Fibroblast of skin of right quadriceps (primary cell): ENCODE data around the gene PCIF1.
"Not testable (repeated sequence)": the region's sequence is repeated elsewhere in the genome, so short reads cannot be mapped to it uniquely, and the experiment has no call there.

Experiments
- DNase-seq: peaks from one replicate; pipeline ENCODE4 v3.0.0-alpha.2; 2013

The PCIF1 gene

GRCh38 chr20:45968801-45969711 lies 34.6 kb downstream of the PCIF1 start:
- DNase-seq = peak; percentile 28

- DNase-seq = peak; percentile 51
Measured at GRCh38 chr20:45969712-45970634, 35.5 kb downstream of the PCIF1 start.

DNA sequence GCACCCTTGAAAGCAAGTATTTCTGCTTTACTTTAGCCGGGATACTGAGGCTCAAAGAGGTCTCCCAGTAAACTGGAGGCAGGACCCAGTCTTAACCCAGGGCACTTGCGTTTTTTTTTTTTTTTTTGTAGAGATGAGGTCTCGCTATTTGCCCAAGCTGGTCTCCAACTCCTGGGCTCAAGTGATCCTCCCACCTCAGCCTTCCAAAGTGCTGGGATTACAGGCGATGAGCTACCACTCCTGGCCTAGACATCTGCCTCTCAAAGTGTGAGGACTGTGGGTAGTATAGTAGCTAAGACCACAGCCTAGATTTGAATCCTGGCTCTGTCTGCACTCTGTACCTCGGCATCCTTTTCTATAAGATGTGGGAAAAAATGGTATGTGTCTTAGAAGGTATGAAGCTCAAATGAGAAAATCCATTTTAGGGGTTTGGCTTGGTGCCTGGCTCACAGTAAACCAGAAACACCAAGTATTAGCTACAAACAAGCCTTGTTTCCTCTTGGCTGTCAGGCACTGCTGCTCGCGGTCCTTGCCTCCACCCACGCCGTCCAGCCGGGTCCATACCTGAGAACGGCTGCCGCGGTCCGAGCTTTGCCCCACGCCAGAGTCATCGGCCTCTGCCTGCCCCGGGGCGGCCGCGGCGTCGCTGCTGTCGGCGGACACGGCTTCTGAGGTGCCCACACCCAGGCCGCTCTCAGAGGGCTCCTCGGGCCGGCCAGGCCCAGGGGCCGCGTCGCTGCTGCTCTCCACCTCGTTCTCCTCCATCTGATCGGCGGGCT lies 36.4 kb downstream of the PCIF1 start:
- DNase-seq = no peak

GRCh38 chr20:45971425-45971674 lies 36.9 kb downstream of the PCIF1 start:
- DNase-seq = no peak

- DNase-seq = peak; percentile 97
Measured at GRCh38 chr20:45971675-45972499, 37.4 kb downstream of the PCIF1 start, which contains the start of gene ZNF335. ZNF335 (minus strand) TSS chr20:45972203; CDS start chr20:45971410, 793 bp downstream.

DNA sequence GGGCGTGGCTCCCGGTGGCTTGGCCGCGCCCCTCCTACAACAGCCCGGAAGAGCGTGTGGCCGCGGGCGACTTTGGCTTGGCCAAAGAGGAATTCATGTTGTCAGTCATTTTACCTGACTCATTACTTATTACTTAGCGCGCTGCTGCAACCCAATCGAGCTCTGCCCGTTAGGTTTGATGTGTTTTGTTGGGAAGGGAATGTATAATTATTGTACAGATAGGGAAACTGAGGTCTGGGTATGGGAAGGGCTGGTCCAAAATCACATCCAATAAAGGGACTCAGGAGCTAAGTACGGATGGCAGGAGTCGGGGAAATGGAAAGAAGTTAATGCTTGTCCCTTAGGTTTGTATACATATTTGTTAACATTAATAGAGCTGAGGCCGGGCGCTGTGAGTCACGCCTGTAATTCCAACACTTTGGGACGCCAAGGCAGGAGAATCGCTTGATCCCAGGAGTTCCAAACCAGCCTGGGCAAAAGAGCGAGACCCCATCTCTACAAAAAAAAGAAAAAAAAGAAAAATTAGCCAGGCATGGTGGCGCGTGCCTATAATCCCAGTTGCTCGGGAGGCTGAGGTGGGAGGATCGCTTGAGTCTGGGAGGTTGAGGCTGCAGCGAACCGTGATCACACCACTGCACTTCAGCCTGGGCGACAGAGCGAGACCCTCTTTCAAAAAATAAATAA lies 38.2 kb downstream of the PCIF1 start:
- DNase-seq = no peak

DNA sequence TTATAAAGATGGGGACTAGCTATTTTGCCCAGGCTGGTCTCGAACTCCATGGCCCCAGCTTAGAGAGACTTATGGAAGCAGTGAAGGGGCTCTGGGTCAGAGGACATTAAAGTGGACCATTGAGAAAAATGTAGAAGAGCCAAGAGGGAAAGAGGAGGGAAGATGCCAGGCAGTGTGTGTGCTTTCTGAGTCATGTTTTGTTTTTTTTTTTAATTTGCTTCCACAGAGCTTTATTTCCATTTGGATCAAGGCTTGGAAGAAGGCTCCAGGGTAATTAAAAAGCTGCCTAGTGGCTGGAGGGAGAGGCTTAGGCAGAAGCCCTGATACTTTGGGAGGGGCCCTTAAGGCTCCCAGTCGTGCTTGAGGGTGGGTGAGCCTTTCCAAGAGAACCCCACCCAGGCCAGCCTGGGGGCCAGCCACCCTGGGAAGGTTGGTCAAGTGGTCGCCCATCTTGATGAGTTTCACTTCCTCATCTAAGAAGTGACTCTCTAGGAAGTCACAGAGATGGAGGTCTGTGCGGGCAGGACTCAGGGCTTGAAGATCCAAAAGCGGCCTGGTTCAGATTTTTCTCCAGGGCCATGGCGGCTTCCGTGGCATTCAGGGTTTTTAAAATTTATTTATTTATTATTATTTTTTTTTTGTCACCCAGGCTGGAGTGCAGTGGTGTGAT lies 40.5 kb downstream of the PCIF1 start:
- no peak for DNase-seq

DNA sequence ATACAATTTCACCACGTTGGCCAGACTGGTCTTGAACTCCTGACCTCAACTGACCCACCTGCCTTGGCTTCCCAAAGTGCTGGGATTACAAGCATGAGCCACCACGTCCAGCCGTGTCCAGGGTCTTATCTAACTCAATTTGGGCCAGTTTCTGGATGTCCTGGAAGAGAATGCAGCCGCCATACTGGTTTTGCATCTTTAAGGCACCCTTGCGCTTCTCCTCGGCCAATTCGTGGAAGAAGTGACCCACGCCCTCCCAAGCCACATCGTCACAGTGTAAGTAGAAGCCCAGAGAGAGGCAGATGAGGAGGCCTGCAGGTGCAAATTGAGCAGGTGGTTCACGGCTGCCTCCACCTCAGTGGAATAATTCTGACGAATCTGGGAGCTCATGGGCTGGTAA lies 41.2 kb downstream of the PCIF1 start:
- no peak for DNase-seq

DNA sequence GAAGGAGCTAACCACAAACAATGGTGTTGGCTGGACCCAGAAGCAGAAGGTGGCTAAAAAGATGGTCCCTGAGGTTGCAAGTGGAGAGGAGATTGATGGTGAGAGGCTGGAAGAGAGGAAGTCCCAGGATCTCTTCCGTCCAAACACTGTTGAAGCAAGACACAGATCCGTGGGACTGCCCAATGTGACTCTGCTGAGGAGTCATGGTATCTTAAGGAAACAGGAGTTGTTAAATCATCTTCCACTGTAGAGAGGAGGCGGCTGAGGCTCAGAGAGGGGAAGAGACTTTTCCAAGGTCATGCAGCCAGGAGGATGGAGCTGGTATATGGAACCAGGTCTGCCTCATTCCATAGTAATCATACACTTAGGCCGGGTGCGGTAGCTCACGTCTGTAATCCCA lies 41.6 kb downstream of the PCIF1 start:
- no peak for DNase-seq

- no peak for DNase-seq
Measured at GRCh38 chr20:45981261-45981660, 46.8 kb downstream of the PCIF1 start.

- DNase-seq = no peak
Measured at GRCh38 chr20:45983279-45983743, 48.8 kb downstream of the PCIF1 start.

DNA sequence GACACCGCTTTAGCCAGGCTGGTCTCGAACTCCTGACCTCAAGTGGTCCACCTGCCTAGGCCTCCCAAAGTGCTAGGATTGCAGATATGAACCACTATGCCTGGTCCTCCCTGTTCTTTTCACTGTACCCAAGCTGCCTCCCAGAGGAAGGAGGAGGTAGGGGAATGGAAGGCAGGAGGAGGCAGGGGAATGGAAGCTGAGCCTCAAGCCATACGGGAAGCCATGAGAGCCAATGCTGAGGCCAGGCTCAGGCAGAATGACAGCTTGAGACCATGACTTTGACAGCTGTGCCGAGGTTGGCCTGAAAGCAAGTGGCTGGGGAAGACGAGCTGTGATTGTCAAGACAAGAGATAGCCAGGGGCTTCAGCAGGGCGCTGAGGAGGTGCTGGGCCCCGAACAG lies 51.1 kb downstream of the PCIF1 start:
- no peak for DNase-seq

GRCh38 chr20:45987108-45987780 lies 52.8 kb downstream of the PCIF1 start:
- peak; percentile 33 for DNase-seq

- not testable (repeated sequence) for DNase-seq
Measured at GRCh38 chr20:45988830-45989229, 54.3 kb downstream of the PCIF1 start.

DNA sequence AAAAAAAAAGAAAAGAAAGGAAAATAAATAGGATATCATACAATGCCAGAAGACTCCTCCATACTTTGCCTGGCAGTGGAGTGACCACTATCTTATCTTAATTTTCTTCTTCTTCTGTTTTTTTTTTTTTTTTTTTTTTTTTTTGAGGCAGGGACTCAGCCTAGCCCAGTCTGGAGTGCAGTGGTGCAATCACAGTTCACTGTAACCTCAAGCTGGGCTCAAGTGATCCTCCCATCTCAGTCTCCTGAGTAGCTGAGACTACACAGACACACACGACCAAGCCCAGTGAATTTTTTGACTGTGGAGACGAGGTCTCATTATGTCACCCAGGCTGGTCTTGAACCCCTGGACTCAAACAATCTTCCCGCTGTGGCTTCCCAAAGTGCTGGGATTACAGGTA lies 57.1 kb downstream of the PCIF1 start:
- DNase-seq = no peak

GRCh38 chr20:45993197-45993951 lies 58.9 kb downstream of the PCIF1 start:
- DNase-seq = no peak

DNA sequence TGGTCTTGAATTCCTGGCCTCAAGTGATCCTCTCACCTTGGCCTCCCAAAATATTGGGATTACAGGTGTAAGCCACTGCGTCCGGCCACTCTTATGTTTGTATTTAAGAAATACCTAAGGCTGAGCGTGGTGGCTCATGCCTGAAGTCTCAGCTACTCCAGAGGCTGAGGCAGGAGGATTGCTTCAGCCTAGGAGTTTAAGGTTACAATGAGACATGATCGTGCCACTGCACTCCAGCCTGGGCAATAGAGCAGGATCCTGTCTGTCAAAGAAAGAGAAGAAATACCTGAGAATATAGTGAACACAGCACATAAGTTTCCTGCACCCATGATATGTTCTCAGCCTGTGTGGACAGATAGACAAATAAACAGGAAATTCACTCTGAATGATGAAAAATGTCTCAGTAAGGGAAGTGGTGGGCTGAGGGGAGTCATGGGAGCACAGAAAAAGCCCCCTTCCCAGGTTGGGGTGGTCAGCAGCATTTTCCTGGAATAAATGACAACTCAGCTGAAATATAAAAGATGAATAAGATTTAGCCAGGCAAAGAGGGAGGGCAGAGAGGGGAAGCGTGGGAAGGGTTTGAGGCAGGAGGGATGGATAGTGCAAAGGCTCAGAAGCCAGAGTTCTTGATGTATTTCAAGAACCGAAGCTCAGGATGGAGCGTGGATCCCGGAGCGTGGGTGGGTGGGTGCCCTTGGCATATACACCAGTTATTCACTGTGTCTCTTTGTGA lies 60.4 kb downstream of the PCIF1 start:
- no peak for DNase-seq

DNA sequence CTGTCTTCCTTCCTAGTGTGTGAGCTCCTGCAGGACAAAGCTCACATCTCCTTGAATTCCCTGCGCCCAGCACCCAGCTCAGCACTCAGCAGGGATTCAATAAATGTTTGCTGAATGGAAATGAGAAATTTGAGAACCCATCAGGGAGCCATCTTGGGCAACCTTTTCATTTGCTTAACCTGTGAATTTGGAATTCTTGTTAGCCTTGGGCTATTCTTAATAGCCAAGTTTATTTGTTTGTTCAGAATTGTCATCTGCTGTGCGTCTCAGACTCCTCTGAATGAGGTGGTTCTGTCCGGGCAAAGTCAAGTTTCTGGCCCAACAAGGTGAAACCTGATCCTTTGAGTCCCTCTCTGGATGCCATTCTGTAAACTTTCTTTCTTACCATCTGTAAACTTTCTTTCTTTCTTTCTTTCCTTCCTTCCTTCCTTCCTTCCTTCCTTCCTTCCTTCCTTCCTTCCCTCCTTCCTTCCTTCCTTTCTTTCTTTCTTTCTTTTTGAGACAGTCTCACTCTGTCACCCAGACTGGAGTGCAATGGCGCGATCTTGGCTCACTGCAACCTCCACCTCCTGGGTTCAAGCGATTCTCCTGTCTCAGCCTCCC lies 61.1 kb downstream of the PCIF1 start:
- DNase-seq = not testable (repeated sequence)
